Measurements from ENCODE around the gene KLC4. TPM values are rescaled to one million over a fixed set of nuclear protein-coding genes. Genes with fewer than 3 reads are reported as not detected.
"Not testable (repeated sequence)": the region's sequence is repeated elsewhere in the genome, so short reads cannot be mapped to it uniquely, and the experiment has no call there.

The KLC4 gene
- polyA plus RNA-seq, 3 donors, result 58.0 to 82.5 (median 78.5) TPM

- DNase-seq, result no peak
Measured at GRCh38 chr6:43033496-43034189, 25.8 kb upstream of the KLC4 start.

DNA sequence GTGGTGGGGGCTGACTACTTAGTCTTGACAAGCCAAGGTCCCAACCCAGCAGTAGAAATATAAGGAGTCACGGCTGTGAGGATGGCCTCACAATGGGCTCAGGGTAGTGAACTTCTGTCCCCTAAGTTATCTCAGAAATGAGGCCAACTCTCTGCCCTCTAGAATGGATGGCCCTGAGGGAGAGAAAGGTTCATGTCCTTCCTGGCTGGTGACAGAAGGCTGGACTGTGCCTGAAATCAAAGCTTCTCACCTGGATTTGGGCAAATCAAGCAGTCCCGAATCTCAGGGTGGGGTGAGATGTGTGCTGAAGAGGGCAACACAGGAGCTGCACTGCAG, 25.3 kb upstream of the KLC4 start:
- DNase-seq, result no peak

- no peak for DNase-seq
Measured at GRCh38 chr6:43035495-43036194, 23.8 kb upstream of the KLC4 start.

- no peak for DNase-seq
Measured at GRCh38 chr6:43036712-43037111, 22.7 kb upstream of the KLC4 start.

DNA sequence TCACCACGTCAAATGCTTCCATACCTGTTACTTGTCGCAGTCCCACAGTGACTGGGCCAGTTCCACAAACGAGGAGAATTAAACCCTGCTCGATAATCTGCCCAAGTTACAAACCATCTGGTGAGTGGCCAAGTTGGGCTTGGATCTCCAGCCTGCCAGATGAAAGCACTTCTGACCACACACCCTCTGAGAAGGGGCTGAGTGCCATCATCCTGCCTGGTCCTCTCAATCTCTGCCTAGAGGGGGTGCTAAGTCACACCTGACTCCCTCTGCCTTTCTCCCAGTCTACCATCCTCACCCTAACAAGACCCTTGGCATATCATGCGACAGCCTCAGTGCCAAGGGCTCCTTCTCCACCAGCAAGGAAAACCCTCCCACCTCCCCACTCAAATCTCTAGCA, 22.2 kb upstream of the KLC4 start:
- DNase-seq, result no peak

- DNase-seq, result no peak
Measured at GRCh38 chr6:43037706-43038105, 21.7 kb upstream of the KLC4 start.

- no peak for DNase-seq
Measured at GRCh38 chr6:43038727-43039126, 20.7 kb upstream of the KLC4 start.

DNA sequence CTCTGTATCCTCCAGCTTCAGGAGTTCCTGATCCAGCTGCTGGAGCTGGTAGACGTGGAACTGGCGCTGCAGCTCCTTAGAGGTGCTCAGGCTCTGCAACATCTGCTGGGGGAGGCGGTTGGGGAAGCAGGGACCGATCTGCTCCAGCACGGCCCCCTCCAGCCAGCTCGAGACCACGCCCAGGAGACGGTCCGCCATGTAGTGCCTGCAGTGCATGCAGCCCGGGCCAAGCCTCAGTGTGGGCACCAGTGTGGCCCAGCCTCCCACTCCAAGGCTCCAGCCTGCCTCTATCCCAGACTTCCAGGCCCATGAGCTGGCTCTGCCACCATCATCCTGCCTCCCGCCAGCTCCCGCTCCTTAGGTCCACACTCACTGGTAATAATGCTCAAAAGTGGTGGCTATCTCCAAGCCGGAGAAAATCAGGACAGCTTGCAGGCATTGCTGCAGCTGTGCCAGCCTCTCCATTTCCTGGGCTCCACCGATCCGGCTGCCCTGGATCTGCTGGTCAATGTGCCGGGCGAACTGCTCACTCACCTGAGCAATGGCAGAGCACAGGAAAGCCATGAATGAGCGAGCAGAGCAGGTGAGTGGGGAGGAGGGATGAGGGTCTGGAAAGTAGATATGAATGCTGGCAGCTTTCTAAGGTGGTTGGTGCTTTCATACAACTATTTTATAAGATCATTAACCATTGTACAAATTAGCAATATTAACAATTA, 18.7 kb upstream of the KLC4 start:
- no peak for DNase-seq

GRCh38 chr6:43041475-43041874, 18.0 kb upstream of the KLC4 start:
- DNase-seq, result not testable (repeated sequence)

DNA sequence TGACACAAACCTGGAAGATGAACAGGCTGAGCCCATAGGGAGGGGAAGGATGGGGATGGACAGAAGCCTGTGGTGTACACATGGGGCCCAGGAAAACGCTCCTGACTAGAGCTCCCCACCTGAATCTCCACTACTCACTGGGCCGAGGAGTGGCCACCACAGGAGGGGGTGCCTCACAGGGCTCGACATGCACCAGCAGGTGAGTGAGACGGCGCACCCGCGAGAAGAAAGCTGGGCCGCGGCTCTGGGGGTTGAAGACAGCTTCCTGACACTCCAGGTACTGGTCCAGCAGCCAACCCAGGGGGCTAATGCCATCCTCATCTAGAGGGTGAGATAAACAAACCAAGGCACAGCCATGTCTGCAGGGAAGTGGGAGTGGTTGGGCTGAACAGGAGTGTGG, 16.1 kb upstream of the KLC4 start:
- no peak for DNase-seq

DNA sequence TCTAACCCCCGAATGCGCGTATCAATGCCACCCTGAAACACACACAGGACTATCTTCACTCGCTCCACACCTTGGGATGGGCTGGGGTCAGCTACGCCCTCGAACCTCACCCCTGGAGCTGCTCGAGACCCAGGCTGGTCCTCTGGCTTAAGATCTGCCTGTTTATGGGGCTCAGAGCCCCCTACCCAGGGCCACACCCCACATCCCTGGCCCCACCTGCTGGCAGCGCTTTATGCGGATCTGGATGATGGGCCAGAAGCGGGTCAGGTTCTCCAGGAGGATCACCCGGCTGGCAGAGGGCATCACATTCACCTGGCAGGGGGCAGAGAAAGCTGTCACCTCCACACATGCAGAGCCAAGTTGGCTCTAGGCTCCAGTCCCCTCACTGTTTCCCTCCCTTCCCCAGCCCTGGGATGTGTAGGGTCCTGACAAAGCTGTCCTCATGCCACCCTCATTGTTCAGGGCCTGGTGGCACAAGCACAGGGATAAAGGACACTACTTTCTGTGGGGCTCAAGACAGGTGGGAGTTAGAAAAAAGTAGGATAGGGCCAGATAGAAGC, 14.0 kb upstream of the KLC4 start:
- no peak for DNase-seq

- no peak for DNase-seq
Measured at GRCh38 chr6:43047998-43048397, 11.4 kb upstream of the KLC4 start.

DNA sequence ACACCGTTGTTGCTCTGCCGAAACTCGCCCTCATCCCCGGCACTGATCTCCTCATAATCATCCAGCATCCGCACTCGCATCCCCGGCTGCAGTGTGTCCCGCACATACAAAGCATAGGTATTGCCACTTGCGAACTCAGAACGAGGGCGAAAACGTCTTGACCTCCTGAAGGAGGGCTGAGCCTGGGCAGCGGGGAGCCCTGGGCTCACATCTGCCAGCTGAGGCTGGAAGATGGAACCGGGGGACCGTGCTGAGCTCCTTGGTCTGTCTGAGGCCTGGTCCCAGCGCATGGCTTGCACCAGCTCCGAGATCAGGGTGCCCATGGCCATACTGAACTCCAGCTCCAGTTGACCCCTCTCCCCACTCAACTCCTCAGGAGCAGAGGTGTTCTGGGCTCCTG, 8.4 kb upstream of the KLC4 start:
- no peak for DNase-seq

GRCh38 chr6:43052225-43052841, 7.1 kb upstream of the KLC4 start:
- no peak for DNase-seq

GRCh38 chr6:43052842-43053544, 6.4 kb upstream of the KLC4 start:
- DNase-seq, result no peak

- peak; percentile 94 for DNase-seq
Measured at GRCh38 chr6:43053545-43054205, 5.8 kb upstream of the KLC4 start, which contains the start of gene CUL7. Gene CUL7, minus strand, starts transcription at chr6:43053851. Its CDS starts 1,063 bp downstream, at chr6:43052788.

DNA sequence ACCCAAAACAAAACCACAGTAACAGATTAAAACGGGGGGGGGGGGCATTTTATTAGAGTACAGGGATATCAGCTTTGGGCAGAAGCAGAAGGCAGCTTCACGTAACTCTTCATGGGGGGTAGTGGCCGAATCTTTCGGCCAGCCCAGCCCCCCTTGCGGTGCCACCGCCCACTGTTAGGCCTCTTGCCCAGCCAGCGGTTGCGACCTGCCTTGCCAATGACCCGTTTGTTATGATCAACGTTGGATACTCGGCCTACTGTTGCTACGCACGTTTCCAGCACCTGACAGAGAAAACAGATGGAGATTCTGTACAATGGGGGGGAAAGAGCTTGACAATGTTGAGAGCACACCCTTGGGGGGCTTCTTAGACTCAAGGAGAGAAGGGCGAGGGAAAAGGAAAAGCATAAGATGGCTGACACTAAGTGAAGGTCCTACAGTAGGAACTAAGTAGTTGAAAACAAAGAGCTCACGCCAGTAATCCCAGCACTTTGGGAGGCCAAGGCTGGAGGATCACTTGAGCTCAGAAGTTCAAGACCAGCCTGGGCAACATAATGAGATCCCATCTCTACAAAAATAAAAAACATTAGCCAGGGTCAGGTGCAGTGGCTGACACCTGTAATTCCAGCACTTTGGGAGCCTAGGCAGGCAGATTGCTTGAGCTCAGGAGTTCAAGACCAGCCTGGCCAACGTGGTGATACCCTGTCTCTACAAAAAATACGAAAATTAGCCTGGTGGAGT, 5.1 kb upstream of the KLC4 start:
- DNase-seq, result no peak

DNA sequence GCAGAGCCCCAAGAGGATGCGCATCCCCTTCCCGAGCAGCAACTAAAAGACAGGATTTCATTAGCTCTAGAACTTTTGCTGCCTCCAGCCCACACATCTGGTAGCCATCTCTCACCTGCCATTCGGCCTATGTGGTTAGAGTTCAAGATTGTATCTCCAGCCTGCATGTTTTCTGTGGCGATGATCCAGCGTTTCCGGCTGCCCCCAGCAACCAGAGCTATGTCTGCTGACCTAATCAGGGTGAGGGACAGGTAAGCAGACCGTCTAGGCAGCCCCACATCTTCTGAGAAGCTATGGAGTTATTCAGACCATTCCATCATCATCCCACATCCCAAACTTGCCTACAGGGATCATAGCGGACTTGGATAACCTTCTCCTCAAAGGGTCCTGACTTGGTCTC, 3.5 kb upstream of the KLC4 start:
- DNase-seq, result no peak

GRCh38 chr6:43058531-43058930, 900 bp upstream of the KLC4 start:
- no peak for DNase-seq

DNA sequence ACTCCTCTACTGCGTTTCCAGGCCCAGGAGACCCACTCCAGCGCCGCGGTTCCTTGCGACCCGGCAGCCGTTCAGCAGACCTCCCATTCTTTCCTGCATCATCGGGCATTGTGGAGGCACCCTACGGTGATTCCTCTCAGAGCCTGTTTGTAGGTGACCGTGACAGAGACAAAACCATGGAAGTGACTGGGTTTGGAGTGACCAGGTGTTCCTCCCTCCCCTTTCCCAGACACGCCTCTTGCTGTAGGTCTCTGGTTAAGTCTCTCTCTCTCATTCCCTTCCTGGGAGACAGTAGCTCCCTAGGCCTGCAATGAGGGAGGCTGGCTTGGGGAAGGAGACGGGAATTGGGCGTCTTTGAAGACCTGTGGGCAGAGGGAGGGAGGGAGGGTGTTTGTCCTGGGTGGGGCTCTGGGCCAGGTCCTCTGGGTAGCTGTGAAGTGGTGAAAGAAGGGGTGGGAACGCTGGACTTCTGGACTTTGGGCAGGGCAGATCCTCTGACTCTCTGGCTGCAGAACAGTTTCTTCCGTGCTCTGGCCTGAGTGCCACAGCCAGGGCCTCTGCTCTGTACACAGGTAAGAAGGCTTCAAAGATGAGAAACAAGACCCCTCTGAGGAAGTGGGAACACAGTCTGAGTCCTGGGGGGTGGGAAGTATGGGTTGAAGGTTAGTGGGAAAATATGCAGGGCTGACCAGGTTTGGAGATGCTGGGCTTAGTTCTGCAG, 763 bp downstream of the KLC4 start:
- no peak for DNase-seq

Measured in renal pelvis (tissue), 4 donors.